ENCODE data around the gene CCSER1.

DNA sequence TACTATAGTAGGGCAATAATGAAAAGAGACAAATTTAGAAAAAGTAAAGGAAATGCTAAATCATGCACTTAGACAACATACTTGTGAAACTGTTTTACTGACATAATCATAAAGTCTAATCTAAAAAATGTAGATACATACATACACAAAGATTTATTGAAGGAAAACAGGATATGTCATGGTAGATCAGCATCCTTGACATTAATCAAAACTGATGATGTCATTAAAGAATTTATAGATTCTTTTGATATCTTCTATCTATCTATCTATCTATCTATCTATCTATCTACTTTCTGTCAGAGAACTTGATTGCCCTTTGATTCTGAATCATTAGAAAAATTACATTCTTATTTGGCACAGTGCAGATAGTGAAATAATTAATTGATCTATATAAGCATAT is 311.3 kb downstream of the CCSER1 start:
- TF ChIP-seq, protein P1, sequence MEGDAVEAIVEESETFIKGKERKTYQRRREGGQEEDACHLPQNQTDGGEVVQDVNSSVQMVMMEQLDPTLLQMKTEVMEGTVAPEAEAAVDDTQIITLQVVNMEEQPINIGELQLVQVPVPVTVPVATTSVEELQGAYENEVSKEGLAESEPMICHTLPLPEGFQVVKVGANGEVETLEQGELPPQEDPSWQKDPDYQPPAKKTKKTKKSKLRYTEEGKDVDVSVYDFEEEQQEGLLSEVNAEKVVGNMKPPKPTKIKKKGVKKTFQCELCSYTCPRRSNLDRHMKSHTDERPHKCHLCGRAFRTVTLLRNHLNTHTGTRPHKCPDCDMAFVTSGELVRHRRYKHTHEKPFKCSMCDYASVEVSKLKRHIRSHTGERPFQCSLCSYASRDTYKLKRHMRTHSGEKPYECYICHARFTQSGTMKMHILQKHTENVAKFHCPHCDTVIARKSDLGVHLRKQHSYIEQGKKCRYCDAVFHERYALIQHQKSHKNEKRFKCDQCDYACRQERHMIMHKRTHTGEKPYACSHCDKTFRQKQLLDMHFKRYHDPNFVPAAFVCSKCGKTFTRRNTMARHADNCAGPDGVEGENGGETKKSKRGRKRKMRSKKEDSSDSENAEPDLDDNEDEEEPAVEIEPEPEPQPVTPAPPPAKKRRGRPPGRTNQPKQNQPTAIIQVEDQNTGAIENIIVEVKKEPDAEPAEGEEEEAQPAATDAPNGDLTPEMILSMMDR (IDR thresholded peaks at IDR 0.05 in 8 of 11, conservative IDR thresholded peaks at IDR 0.05 in 3 of 11), result no peak
- TF ChIP-seq POLR2A (IDR thresholded peaks at IDR 0.05) (no peak), POLR2AphosphoS5 (IDR thresholded peaks at IDR 0.05) (no peak)
